ENCODE data around the gene UFD1. TPM values are rescaled to one million over a fixed set of nuclear protein-coding genes. Genes with fewer than 3 reads are reported as not detected.
A peak's percentile ranks its signal among the peaks of the same experiment; 100 is the strongest.

UFD1 gene
- total and polyA plus RNA-seq, 2 of the 13 experiments (the other 11 are each of a cell fraction or from before 2014, with no cell fraction given) = 47.9 to 51.1 TPM

- no peak for TF ChIP-seq HINFP (CRISPR knock-in tag; IDR thresholded peaks at IDR 0.05; ENCODE audit: low read depth)
- 0 out of 2 replicates have a peak, but pooled peaks have one; percentile 61 for TF ChIP-seq PCBP1 (IDR thresholded peaks at IDR 0.05; ENCODE audit: borderline replicate concordance, low read depth, low read length)
- TF ChIP-seq ZFY (CRISPR knock-in tag; IDR thresholded peaks at IDR 0.05) = peak; percentile 82
- no peak for TF ChIP-seq HDAC2 (CRISPR knock-in tag; IDR thresholded peaks at IDR 0.05)
- peak; percentile 47; the same call in 1 of the 2 replicates for TF ChIP-seq KMT2B (CRISPR knock-in tag; IDR thresholded peaks at IDR 0.05)
- TF ChIP-seq RFX3 (CRISPR knock-in tag; IDR thresholded peaks at IDR 0.05) = no peak
- TF ChIP-seq JUNB (CRISPR knock-in tag; IDR thresholded peaks at IDR 0.05; ENCODE audit: borderline replicate concordance) = no peak
- TF ChIP-seq PHB2 (IDR thresholded peaks at IDR 0.05; ENCODE audit: partially characterized antibody) = no peak
- TF ChIP-seq ZFP91 (CRISPR knock-in tag; IDR thresholded peaks at IDR 0.05; ENCODE audit: borderline replicate concordance) = peak; percentile 14; the same call in 1 of the 2 replicates
- no peak for TF ChIP-seq ZNF660 (CRISPR knock-in tag; IDR thresholded peaks at IDR 0.05; ENCODE audit: borderline replicate concordance, low read depth)
- TF ChIP-seq BCL6 (CRISPR knock-in tag; IDR thresholded peaks at IDR 0.05) = no peak
- peak; percentile 88 for TF ChIP-seq ETV5 (CRISPR knock-in tag; IDR thresholded peaks at IDR 0.05; ENCODE audit: borderline replicate concordance)
- TF ChIP-seq SATB2 (CRISPR knock-in tag; IDR thresholded peaks at IDR 0.05) = peak; percentile 42; the same call in 1 of the 2 replicates
- no peak for TF ChIP-seq SNAPC5 (CRISPR knock-in tag; IDR thresholded peaks at IDR 0.05; ENCODE audit: borderline replicate concordance)
- TF ChIP-seq ZNF530 (CRISPR knock-in tag; IDR thresholded peaks at IDR 0.05; ENCODE audit: low read depth) = no peak
- peak; percentile 80 for TF ChIP-seq RBFOX2 (IDR thresholded peaks at IDR 0.05; ENCODE audit: low read depth, low read length)
- no peak for TF ChIP-seq ZNF766 (CRISPR knock-in tag; IDR thresholded peaks at IDR 0.05; ENCODE audit: borderline replicate concordance)
- no peak for TF ChIP-seq GPN1 (CRISPR knock-in tag; IDR thresholded peaks at IDR 0.05; ENCODE audit: borderline replicate concordance)
- no peak for TF ChIP-seq ZNF362 (CRISPR knock-in tag; IDR thresholded peaks at IDR 0.05; ENCODE audit: borderline replicate concordance)
- TF ChIP-seq ASH2L (IDR thresholded peaks at IDR 0.05; ENCODE audit: insufficient read length, low read depth, low read length) = peak; percentile 76
- no peak for TF ChIP-seq ZNF749 (CRISPR knock-in tag; IDR thresholded peaks at IDR 0.05; ENCODE audit: borderline replicate concordance)
- TF ChIP-seq SIX1 (CRISPR knock-in tag; IDR thresholded peaks at IDR 0.05; ENCODE audit: borderline replicate concordance) = 0 out of 2 replicates have a peak, but pooled peaks have one; percentile 11
- TF ChIP-seq ZMYM3 (CRISPR knock-in tag; IDR thresholded peaks at IDR 0.05) = no peak
- TF ChIP-seq ZBTB34 (CRISPR knock-in tag; IDR thresholded peaks at IDR 0.05) = no peak
- no peak for TF ChIP-seq ARHGAP35 (CRISPR knock-in tag; IDR thresholded peaks at IDR 0.05; ENCODE audit: borderline replicate concordance)
- TF ChIP-seq ZC3H13 (CRISPR knock-in tag; IDR thresholded peaks at IDR 0.05) = no peak
Observed at GRCh38 chr22:19478901-19479354, at the start of gene UFD1 (continued).

Data from HepG2 (cell line).